ENCODE measurements around the gene MPV17.
"Not testable (repeated sequence)": the region's sequence is repeated elsewhere in the genome, so short reads cannot be mapped to it uniquely, and the experiment has no call there.

The MPV17 gene

DNA sequence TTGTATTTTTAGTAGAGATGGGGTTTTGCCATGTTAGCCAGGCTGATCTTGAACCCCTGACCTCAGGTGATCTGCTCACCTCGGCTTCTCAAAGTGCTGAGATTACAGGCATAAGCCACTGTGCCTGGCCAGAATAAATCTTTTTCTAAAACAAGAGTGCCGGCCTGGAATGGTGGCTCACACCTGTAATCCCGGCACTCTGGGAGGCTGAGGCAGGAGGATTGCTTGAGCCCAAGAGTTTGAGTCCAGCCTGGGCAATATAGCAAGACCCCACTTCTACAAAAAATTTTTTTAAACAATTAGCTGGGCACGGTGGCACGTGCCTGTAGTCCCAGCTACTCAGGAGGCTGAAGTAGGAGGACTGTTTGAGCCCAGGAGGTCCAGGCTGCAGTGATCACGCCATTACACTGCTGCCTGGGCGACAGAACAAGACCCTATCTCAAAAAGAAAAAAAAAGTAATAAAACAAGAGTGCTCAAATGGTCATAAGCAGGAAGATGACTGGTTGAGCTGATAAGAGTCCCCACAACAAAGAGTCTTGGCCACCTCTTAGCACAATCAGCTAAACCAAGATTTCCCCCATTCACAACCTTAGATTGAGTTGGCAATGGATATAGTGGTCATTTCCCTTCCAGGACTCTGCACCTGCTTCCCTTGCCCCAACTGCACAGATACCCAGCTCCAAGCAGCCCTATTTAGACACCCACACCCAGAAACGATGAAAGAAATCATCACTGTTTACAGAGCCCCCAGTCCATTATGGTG lies 8.8 kb downstream of the MPV17 start:
- Mint-ChIP-seq H3K36me3 (peaks cover 27% of the 10 kb centered on the region), H3K27ac (peak overlapping the region; percentile 31), H3K9me3 (no peaks in the 10 kb centered on the region), H3K4me3 (no peak overlapping the region), H3K27me3 (peaks cover 2% of the 10 kb centered on the region), H3K4me1 (no peaks in the 10 kb centered on the region)
- DNase-seq (ENCODE audit: low spot score in 2 of 2) (no peak), ATAC-seq (ENCODE audit: low read depth) (no peak)

DNA sequence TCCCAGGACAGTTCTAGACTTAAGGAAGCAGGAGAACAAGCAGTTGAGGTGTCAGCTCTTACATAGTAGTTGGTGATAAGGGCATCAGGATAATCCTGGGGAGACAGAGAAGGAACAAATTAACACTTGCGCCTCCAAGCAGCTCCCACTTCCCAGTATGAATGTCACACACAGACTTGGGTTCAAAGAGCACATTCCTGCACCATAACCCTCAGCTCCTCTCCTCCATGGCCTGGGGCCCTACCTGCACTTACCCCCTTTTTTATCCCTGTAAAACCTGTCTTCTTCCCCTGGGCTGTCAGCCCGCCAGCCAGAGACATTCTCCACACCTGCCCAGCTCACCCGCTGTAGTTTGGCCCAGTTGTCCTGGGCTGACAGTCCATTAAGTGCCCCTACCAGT lies 10.7 kb downstream of the MPV17 start:
- H3K4me3 Mint-ChIP-seq, result no peak overlapping the region
- no peak overlapping the region for H3K27ac Mint-ChIP-seq
- peaks cover 2% of the 10 kb centered on the region for H3K27me3 Mint-ChIP-seq
- ATAC-seq (ENCODE audit: low read depth) (no peak), DNase-seq (ENCODE audit: low spot score in 2 of 2) (no peak)
- H3K4me1 Mint-ChIP-seq, result no peaks in the 10 kb centered on the region
- no peaks in the 10 kb centered on the region for H3K9me3 Mint-ChIP-seq
- peaks cover 26% of the 10 kb centered on the region for H3K36me3 Mint-ChIP-seq

DNA sequence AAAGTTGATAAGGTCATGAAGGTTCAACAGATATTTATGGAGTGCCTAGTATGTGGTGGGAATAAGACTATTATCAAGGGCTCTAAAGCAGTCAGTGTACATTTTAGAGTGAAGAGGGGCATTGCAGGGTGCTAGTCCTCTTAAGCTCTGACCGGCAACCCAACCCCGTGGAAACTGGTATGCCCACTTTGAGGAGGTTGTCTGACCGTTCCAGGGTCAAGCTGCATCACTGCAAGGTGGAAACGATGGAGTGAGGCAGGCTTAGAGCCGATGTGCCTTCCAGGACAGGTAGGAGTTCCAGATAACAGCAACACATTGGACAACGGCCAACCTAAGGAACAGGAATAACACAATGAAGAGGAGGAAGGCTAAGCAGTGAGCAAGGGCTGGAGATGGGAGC lies 13.2 kb downstream of the MPV17 start:
- DNase-seq (ENCODE audit: low spot score in 2 of 2), result no peak
- Mint-ChIP-seq H3K36me3 (peaks cover 22% of the 10 kb centered on the region), H3K4me3 (no peak overlapping the region), H3K9me3 (no peaks in the 10 kb centered on the region), H3K27me3 (peaks cover 4% of the 10 kb centered on the region), H3K27ac (no peak overlapping the region), H3K4me1 (peaks cover 3% of the 10 kb centered on the region)
- ATAC-seq (ENCODE audit: low read depth), result no peak

DNA sequence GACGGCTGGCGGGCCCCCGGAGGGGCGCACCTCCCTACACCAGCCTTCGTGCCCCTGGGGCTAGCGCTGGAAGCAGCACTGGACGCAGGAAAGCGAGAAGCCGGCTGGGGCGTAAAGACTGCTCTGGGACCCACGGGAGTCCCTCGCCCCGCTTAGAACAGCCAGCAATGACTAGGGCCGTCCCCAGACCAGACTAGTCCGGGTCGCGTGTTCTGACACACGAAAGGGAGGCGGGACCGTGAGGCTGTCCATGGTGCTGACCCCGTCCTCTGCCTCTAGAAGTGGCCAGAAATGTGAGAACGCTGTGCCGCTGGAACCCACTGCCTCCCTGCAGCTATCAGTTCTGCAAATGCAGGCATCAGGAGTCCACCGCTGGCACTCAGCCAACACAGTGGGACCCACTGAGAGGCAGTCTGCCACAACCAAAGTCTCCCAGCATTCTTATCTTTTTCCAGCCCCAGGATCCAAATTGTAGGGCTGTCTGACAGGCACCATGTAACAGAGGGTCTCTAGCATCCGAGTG lies 14.5 kb downstream of the MPV17 start, which contains the start of gene UCN:
Gene UCN, minus strand, starts transcription at position 87 of the 523 bp plus-strand sequence. CDS start 550 bp downstream, outside the sequence.
- Mint-ChIP-seq H3K27ac (no peak within 1 kb of the TSS), H3K36me3 (peaks cover 22% of the 10 kb centered on the region), H3K27me3 (peaks cover 4% of the 10 kb centered on the region), H3K9me3 (no peaks in the 10 kb centered on the region), H3K4me3 (peak within 1 kb of the TSS; percentile 35), H3K4me1 (peaks cover 3% of the 10 kb centered on the region)
- DNase-seq (ENCODE audit: low spot score in 2 of 2) (no peak), ATAC-seq (ENCODE audit: low read depth) (no peak)

DNA sequence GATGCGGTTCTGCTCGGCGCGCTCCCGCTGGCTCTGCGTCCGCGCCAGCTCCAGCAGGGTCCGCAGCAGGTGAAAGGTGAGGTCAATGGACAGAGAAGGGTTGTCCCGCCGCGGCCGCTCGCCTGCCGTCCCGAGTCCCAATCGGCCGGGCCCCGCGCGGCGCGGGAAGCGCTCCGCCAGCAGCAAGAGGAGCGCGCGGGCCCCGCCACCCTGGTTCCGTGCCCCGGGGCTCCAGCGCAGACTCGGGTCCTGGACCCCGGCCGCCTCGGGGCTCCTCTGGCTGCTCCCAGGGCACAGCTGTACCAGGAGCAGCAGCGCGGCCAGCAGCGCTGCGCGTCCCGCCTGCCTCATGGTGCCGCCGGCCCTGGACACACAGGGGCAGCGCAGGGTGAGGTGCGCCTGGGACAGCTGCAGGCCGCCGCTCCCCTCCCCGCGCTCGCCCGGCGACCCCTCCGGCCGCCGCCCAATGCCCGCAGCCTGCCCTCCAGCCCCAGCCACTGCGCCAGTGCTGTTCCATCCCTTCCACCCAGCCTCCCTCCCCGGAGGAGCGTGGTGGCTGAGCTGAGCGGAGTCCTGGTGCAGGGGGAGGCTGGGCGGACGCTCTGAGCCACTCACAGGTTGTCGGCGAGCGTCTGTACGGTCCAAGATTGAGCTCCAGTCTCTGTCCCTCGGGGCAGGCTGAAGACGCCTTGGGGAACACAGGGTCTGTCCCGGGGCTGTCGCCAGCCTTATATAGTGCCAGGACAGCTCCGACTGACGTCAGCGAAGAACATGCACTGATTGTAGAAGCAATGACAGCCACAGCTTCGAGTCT lies 15.1 kb downstream of the MPV17 start:
- Mint-ChIP-seq H3K36me3 (peaks cover 22% of the 10 kb centered on the region), H3K27me3 (peaks cover 4% of the 10 kb centered on the region), H3K4me1 (peaks cover 6% of the 10 kb centered on the region), H3K4me3 (no peak overlapping the region), H3K27ac (no peak overlapping the region), H3K9me3 (no peaks in the 10 kb centered on the region)
- DNase-seq (ENCODE audit: low spot score in 2 of 2) (no peak), ATAC-seq (ENCODE audit: low read depth) (no peak)

DNA sequence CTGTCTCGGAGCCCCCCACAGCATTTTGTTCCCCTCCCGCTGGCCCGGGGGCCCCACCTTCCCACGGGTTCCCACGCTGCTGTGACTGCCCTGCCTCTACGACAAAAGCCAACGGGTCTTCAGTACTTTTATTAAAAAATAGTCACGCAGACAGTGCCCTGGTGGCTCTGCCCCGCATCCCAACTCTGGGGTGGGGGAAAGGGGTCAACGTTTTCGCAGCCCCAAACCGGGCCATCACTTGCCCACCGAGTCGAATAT lies 15.7 kb downstream of the MPV17 start:
- Mint-ChIP-seq H3K27ac (no peak overlapping the region), H3K4me1 (peaks cover 8% of the 10 kb centered on the region), H3K36me3 (peaks cover 17% of the 10 kb centered on the region), H3K27me3 (peaks cover 4% of the 10 kb centered on the region), H3K9me3 (no peaks in the 10 kb centered on the region), H3K4me3 (peak overlapping the region; percentile 35)
- DNase-seq (ENCODE audit: low spot score in 2 of 2), result no peak
- no peak for ATAC-seq (ENCODE audit: low read depth)

DNA sequence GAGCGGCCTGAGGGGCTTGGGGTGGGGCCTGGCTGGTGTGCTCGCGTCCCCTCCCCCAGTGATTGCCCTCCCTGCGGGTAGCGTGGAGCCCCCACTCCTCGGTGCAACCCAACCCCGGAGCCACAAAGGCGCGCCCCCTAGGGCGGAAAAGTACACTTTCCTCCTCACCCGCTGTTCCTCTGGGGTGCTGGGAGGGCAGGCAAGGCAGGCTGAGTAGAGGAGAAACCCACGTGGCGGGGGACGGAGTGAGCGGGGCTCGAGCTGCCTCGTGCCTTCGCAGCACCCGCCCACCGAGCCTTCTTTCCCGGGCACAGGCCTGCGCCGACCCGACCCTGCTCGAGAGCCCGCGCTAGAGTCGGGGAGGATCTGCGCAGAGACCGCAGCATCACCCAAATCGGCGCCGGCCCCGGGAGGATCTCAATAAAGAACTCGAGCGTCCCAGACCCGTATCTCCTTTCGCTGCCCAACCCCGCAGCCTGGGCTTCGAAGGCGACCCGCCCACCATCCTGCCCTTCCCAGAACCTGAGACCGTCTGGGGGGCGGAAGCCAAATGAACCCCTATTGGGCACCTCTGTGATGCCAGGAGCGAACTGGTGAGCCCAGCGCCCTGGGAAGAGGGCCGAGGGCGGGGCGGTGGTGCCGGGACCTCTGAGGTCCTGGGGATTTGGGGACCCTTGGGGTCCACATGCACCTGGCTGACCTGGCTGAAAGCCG lies 16.2 kb downstream of the MPV17 start:
- H3K4me3 Mint-ChIP-seq, result peak overlapping the region; percentile 59
- ATAC-seq (ENCODE audit: low read depth), result peak; percentile 50

DNA sequence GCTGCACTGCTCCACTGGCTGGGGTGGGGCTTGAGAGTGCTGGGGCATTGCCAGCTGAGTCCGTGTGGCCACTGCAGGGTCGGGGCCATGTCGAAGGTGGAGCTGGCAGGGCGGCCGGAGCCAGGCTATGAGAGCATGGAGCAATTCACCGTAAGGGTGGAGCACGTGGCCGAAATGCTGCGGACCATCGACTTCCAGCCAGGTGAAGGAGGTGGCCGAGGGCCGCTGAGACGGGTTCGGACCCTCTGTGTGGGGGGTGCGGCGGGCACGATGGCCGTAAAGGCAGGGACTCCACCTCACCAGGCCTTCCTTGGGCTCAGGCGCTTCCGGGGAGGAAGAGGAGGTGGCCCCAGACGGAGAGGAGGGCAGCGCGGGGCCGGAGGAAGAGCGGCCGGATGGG lies 16.8 kb downstream of the MPV17 start:
- peak overlapping the region; percentile 34 for H3K4me3 Mint-ChIP-seq
- no peak for ATAC-seq (ENCODE audit: low read depth)
- peaks cover 8% of the 10 kb centered on the region for H3K4me1 Mint-ChIP-seq

More for the DNA sequence above, 16.2 kb downstream of the MPV17 start:
- no peak overlapping the region for H3K27ac Mint-ChIP-seq
- H3K9me3 Mint-ChIP-seq, result no peaks in the 10 kb centered on the region
- DNase-seq (ENCODE audit: low spot score in 2 of 2), result peak in 1 of 2 donors; percentile 27
- peaks cover 4% of the 10 kb centered on the region for H3K27me3 Mint-ChIP-seq
- peaks cover 8% of the 10 kb centered on the region for H3K4me1 Mint-ChIP-seq
- H3K36me3 Mint-ChIP-seq, result peaks cover 16% of the 10 kb centered on the region

DNA sequence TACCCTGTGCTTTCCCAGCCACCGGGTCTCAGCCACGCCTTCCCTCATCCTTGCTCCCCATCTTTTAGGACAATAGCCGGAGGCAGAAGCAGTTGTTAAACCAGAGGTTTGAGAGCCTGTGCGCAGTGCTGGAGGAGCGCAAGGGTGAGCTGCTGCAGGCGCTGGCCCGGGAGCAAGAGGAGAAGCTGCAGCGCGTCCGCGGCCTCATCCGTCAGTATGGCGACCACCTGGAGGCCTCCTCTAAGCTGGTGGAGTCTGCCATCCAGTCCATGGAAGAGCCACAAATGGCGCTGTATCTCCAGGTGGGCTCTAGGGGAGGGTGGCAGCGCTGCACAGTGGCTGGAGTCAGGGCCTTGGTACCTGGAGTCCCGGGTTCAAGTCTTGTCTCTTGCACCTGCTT lies 17.4 kb downstream of the MPV17 start:
- DNase-seq (ENCODE audit: low spot score in 2 of 2), result no peak
- Mint-ChIP-seq H3K27ac (no peak overlapping the region), H3K27me3 (peaks cover 3% of the 10 kb centered on the region), H3K36me3 (peaks cover 8% of the 10 kb centered on the region), H3K9me3 (no peaks in the 10 kb centered on the region), H3K4me3 (no peak overlapping the region), H3K4me1 (peaks cover 8% of the 10 kb centered on the region)
- no peak for ATAC-seq (ENCODE audit: low read depth)

More for the DNA sequence above, 16.8 kb downstream of the MPV17 start:
- Mint-ChIP-seq H3K27ac (no peak overlapping the region), H3K27me3 (peaks cover 1% of the 10 kb centered on the region), H3K9me3 (no peaks in the 10 kb centered on the region), H3K36me3 (peaks cover 10% of the 10 kb centered on the region)
- DNase-seq (ENCODE audit: low spot score in 2 of 2), result no peak

DNA sequence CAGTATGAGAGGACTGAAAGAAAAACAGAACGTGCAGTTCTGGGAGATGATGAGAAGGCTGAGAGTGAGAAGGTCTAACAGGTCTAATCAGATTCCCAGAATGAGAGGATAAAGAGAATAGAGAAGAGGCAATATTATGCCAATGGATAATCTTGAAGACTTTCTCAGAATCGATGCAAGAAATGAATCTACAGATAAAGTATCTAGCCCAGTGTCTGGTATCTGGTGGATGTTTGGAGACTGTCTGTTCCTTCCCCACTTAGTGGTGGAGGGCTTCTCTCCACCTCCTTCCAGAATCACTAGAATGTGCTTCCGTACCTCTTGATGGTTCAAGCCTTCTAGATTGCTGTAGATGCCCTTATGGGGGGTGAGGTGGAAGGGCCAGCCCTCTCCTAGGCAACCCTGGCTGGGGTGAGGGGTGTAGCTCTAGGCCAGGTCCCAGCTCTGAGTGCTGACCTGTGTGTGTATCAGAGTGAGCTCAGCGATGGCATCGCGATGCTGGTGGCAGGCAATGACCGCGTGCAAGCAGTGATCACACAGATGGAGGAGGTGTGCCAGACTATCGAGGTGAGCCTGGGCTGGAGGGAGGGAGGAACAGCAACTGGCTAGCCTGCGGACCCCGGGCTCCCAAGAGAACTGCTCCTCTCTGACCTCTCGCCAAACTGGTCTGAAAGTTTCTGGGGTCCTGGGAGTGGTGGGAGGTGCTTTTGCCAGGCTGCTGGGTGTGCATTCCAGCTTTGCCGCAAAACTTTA lies 18.2 kb downstream of the MPV17 start:
- ATAC-seq (ENCODE audit: low read depth), result no peak
- no peaks in the 10 kb centered on the region for H3K9me3 Mint-ChIP-seq
- no peak overlapping the region for H3K4me3 Mint-ChIP-seq
- H3K4me1 Mint-ChIP-seq, result peaks cover 8% of the 10 kb centered on the region
- H3K27ac Mint-ChIP-seq, result no peak overlapping the region
- H3K36me3 Mint-ChIP-seq, result peaks cover 4% of the 10 kb centered on the region
- peaks cover 3% of the 10 kb centered on the region for H3K27me3 Mint-ChIP-seq
- DNase-seq (ENCODE audit: low spot score in 2 of 2), result no peak

DNA sequence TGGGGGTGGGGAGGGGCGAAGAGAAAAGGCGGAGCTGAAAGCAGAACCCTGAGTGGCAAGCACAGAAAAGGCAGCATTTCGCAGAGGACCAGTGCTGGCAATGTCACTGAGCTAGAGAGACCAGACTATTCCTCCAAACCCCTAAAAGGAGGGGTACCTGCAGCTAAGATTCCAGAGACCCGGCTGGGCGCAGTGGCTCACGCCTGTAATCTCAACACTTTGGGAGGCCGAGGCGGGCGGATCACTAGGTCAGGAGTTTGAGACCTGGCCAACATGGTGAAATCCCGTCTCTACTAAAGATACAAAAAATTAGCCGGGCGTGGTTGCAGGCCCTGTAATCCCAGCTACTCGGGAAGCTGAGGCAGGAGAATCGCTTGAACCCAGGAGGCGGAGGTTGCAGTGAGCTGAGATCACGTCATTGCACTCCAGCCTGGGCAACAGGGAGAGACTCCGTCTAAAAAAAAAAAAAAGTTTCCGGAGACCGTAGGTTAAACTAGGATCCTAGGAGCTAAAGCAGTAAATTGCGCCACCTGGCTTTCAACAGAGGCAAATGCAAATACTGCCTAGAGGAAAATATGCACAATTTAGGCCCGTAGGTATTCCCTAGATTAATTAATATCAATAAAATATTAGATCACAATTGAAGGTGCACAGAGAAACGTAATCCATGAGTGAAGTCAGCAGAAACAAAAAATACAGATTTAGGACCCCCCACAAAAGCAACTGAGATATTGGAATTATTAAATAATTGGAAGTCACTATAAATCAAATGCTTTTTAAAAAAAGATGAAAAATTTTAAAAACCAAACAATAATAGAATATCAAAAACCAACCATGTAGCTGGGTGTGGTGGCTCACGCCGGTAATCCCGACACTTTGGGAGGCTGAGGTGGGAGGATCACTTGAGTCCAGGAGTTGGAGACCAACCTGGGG lies 19.5 kb downstream of the MPV17 start:
- H3K27me3 Mint-ChIP-seq, result peaks cover 11% of the 10 kb centered on the region
- DNase-seq (ENCODE audit: low spot score in 2 of 2) (peak; percentile 36 to 37), ATAC-seq (ENCODE audit: low read depth) (peak; percentile 65)
- H3K4me1 Mint-ChIP-seq, result peaks cover 8% of the 10 kb centered on the region
- H3K27ac Mint-ChIP-seq, result no peak overlapping the region
- H3K9me3 Mint-ChIP-seq, result no peaks in the 10 kb centered on the region
- H3K4me3 Mint-ChIP-seq, result peak overlapping the region; percentile 77
- H3K36me3 Mint-ChIP-seq, result no peaks in the 10 kb centered on the region

DNA sequence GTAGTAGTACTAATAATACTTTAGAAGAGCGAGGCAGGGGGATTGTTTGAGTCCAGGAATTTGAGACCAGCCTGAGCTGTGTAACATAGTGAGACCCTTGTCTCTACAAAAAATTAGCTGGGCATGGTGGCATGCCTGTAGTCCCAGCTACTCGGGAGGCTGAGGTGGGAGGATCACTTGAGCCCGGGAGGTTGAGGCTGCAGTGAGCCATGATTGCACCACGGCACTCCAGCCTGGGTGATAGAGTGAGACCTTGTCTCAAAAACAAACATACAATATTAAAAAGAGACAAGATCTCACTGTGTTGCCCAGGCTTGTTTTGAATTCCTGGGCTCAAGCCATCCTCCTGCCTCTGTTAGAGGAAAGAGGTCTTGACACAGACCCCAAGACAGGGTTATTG lies 22.3 kb downstream of the MPV17 start:
- H3K4me1 Mint-ChIP-seq; H3K36me3 Mint-ChIP-seq; H3K4me3 Mint-ChIP-seq; DNase-seq (ENCODE audit: low spot score in 2 of 2); H3K9me3 Mint-ChIP-seq; ATAC-seq (ENCODE audit: low read depth); H3K27ac Mint-ChIP-seq: not testable (repeated sequence)
- peaks cover 17% of the 10 kb centered on the region for H3K27me3 Mint-ChIP-seq

Measured in memory B cell (primary cell).